Liver (tissue), 9 donors: ENCODE measurements around the gene RAB6D. TPM values are rescaled to one million over a fixed set of nuclear protein-coding genes. Genes with fewer than 3 reads are reported as not detected.

ENCODE experiments used
- DNase-seq: peaks from one replicate; pipeline ENCODE4 v3.0.0-alpha.2; 2017; ENCODE audit warnings: low spot score
- H3K27ac ChIP-seq, 2 donors: one replicate each; pipeline ENCODE4 v1.7.0; 2013; ENCODE audit warnings: inconsistent platforms in 2 of 2, low read length in 2 of 2, control low read depth in 1 of 2, low read depth in 1 of 2, mild to moderate bottlenecking in 1 of 2
- H3K27me3 ChIP-seq, 4 donors: one replicate each; pipeline versions ENCODE4 v1.6.1 to v1.7.0; 2013; ENCODE audit warnings: low read length in 3 of 4, inconsistent platforms in 1 of 4, mild to moderate bottlenecking in 1 of 4, moderate library complexity in 1 of 4; ENCODE audit not compliant: control insufficient read depth in 4 of 4, insufficient read depth in 4 of 4
- H3K36me3 ChIP-seq, 4 donors: one replicate each; pipeline versions ENCODE4 v1.6.1 to v1.7.0; 2013; ENCODE audit warnings: low read length in 3 of 4, mild to moderate bottlenecking in 3 of 4, low read depth in 1 of 4, moderate library complexity in 1 of 4; ENCODE audit not compliant: control insufficient read depth in 4 of 4, insufficient read depth in 3 of 4
- H3K4me1 ChIP-seq, 4 donors: one replicate each; pipeline versions ENCODE4 v1.6.1 to v1.7.0; 2013; ENCODE audit warnings: low read length in 3 of 4, mild to moderate bottlenecking in 3 of 4, moderate library complexity in 1 of 4; ENCODE audit not compliant: control insufficient read depth in 4 of 4, insufficient read depth in 4 of 4
- H3K4me3 ChIP-seq, 3 donors: one replicate each; pipeline versions ENCODE4 v1.6.1 to v1.7.0; 2013; ENCODE audit warnings: low read length in 3 of 3, control low read depth in 1 of 3, low read depth in 1 of 3, mild to moderate bottlenecking in 1 of 3
- H3K9ac ChIP-seq, 2 donors: one replicate each; pipeline ENCODE4 v1.7.0; 2013; ENCODE audit warnings: low read length in 2 of 2, mild to moderate bottlenecking in 2 of 2, moderate library complexity in 2 of 2, control low read depth in 1 of 2, low read depth in 1 of 2
- H3K9me3 ChIP-seq, 4 donors: one replicate each; pipeline versions ENCODE4 v1.6.1 to v1.7.0; 2013; ENCODE audit warnings: low read length in 3 of 4; ENCODE audit not compliant: control insufficient read depth in 4 of 4
- EGR1 ChIP-seq, 2 donors: IDR thresholded peaks; 2 replicates each; pipeline ENCODE4 v1.6.1; 2016 to 2018; ENCODE audit warnings: antibody characterized with exemption in 2 of 2, low read depth in 2 of 2
- FOXA1 ChIP-seq: IDR thresholded peaks from 2 replicates; pipeline ENCODE4 v1.6.1; 2016; ENCODE audit warnings: antibody characterized with exemption
- FOXA2 ChIP-seq: IDR thresholded peaks from 2 replicates; pipeline ENCODE4 v1.6.1; 2016; ENCODE audit warnings: antibody characterized with exemption
- GABPA ChIP-seq, 2 donors: IDR thresholded peaks in 1 of 2; conservative IDR thresholded peaks in 1 of 2; 2 replicates each; pipeline ENCODE4 v1.6.1; 2016; ENCODE audit warnings: antibody characterized with exemption in 2 of 2, mild to moderate bottlenecking in 1 of 2, moderate library complexity in 1 of 2
- HNF4A ChIP-seq, 2 donors: conservative IDR thresholded peaks; 2 replicates each; pipeline ENCODE4 v1.6.1; 2016; ENCODE audit warnings: antibody characterized with exemption in 2 of 2, mild to moderate bottlenecking in 2 of 2
- HNF4G ChIP-seq: IDR thresholded peaks from 2 replicates; pipeline ENCODE4 v1.6.1; 2016; ENCODE audit warnings: antibody characterized with exemption
- JUND ChIP-seq, 2 donors: IDR thresholded peaks; 2 replicates each; pipeline ENCODE4 v1.6.1; 2016; ENCODE audit warnings: antibody characterized with exemption in 2 of 2
- NR2F2 ChIP-seq: IDR thresholded peaks from 2 replicates; pipeline ENCODE4 v1.6.1; 2016; ENCODE audit warnings: antibody characterized with exemption
- RAD21 ChIP-seq, 2 donors: IDR thresholded peaks; 2 replicates each; pipeline ENCODE4 v1.6.1; 2016; ENCODE audit warnings: antibody characterized with exemption in 2 of 2, mild to moderate bottlenecking in 2 of 2
- RXRA ChIP-seq, 2 donors: IDR thresholded peaks; 2 replicates each; pipeline ENCODE4 v1.6.1; 2017 to 2018; ENCODE audit warnings: antibody characterized with exemption in 2 of 2, mild to moderate bottlenecking in 1 of 2
- SP1 ChIP-seq: IDR thresholded peaks from 2 replicates; pipeline ENCODE4 v1.6.1; 2018; ENCODE audit warnings: antibody characterized with exemption, mild to moderate bottlenecking
- TAF1 ChIP-seq: conservative IDR thresholded peaks from 2 replicates; pipeline ENCODE4 v1.6.1; 2016; ENCODE audit warnings: antibody characterized with exemption, mild to moderate bottlenecking
- YY1 ChIP-seq: IDR thresholded peaks from 2 replicates; pipeline ENCODE4 v1.6.1; 2016; ENCODE audit warnings: antibody characterized with exemption, mild to moderate bottlenecking
- polyA plus RNA-seq, 2 donors: library from polyadenylated mRNA; stranded (reverse) in 1 of 2; unstranded in 1 of 2; fragments of 200-250 nt in 1 of 2; fragments of >200 nt in 1 of 2; fragmentation: Nextera tagmentation in 1 of 2; extraction: Ambion mirVana in 1 of 2; gene quantifications; one replicate each; pipeline versions ENCODE4 v1.2.1 to v1.2.3, GENCODE V29; 2013 to 2015
- total RNA-seq, 2 donors: library from RNA; depleted of rRNA; stranded (reverse); fragments of >200 nt; gene quantifications; one replicate each; pipeline ENCODE4 v1.2.3, GENCODE V29; 2014
- TF ChIP-seq, protein P1 (sequence below): IDR thresholded peaks from 2 replicates; pipeline ENCODE4 v1.6.1; 2016; ENCODE audit warnings: antibody characterized with exemption
- TF ChIP-seq, protein P2 (sequence below): IDR thresholded peaks from 2 replicates; pipeline ENCODE4 v1.6.1; 2016; ENCODE audit warnings: antibody characterized with exemption
- TF ChIP-seq, protein P3 (sequence below): IDR thresholded peaks from 2 replicates; pipeline ENCODE4 v1.6.1; 2016; ENCODE audit warnings: antibody characterized with exemption, mild to moderate bottlenecking
- TF ChIP-seq, protein P4 (sequence below): fragments of 150-350 bp; IDR thresholded peaks from 2 replicates; pipeline ENCODE4 v1.5.1; 2017; ENCODE audit warnings: improper control_type of control experiment, low read depth, low read length; ENCODE audit not compliant: missing input control
- TF ChIP-seq, protein P5 (sequence below): IDR thresholded peaks from 2 replicates; pipeline ENCODE4 v1.6.1; 2016; ENCODE audit warnings: antibody characterized with exemption
- donor health status: healthy.
- donor health status: healthy.
- donor health status: healthy.
- donor health status: healthy.
- donor health status: healthy.

RAB6D gene
- total and polyA plus RNA-seq, 4 donors: 0.02 to 0.08 TPM; not detected in 2

DNA sequence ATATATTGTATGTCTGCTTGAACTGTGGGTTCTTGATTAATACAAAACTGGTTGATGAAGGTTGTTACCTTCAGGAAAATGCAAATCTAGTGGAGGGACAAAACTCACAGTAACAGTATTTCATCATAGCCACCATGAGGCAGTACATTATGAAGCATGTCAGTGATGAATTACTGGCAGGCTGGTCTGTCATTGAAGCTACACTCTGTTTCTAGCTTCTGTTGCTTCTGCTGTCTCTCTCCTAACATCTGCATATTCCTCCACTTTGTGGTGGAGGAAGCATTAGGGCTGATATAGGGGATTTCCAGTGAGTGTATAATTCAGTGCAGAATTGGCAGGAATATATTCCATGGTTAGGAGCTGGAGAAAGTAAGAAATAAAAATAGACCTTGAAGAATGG, 44.2 kb upstream of the RAB6D start:
- Histone ChIP-seq H3K27ac (no peak overlapping the region), H3K9ac (no peak overlapping the region), H3K36me3 (no peaks in the 10 kb centered on the region), H3K4me3 (no peak overlapping the region), H3K4me1 (peaks cover 0 to under 1% (median 0%) of the 10 kb centered on the region in 4 donors), H3K27me3 (peaks cover 0 to 14% (median 0%) of the 10 kb centered on the region in 4 donors), H3K9me3 (no peaks in the 10 kb centered on the region)
- no peak for DNase-seq
- TF ChIP-seq FOXA2: no peak
- TF ChIP-seq RAD21 (IDR thresholded peaks at IDR 0.05): no peak
- no peak for TF ChIP-seq HNF4G
- TF ChIP-seq JUND (IDR thresholded peaks at IDR 0.05): no peak
- no peak for TF ChIP-seq FOXA1
- TF ChIP-seq, protein P1, sequence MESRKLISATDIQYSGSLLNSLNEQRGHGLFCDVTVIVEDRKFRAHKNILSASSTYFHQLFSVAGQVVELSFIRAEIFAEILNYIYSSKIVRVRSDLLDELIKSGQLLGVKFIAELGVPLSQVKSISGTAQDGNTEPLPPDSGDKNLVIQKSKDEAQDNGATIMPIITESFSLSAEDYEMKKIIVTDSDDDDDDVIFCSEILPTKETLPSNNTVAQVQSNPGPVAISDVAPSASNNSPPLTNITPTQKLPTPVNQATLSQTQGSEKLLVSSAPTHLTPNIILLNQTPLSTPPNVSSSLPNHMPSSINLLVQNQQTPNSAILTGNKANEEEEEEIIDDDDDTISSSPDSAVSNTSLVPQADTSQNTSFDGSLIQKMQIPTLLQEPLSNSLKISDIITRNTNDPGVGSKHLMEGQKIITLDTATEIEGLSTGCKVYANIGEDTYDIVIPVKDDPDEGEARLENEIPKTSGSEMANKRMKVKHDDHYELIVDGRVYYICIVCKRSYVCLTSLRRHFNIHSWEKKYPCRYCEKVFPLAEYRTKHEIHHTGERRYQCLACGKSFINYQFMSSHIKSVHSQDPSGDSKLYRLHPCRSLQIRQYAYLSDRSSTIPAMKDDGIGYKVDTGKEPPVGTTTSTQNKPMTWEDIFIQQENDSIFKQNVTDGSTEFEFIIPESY: no peak
- TF ChIP-seq YY1: no peak
- TF ChIP-seq, protein P2, sequence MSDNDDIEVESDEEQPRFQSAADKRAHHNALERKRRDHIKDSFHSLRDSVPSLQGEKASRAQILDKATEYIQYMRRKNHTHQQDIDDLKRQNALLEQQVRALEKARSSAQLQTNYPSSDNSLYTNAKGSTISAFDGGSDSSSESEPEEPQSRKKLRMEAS: no peak
- TF ChIP-seq, protein P3, sequence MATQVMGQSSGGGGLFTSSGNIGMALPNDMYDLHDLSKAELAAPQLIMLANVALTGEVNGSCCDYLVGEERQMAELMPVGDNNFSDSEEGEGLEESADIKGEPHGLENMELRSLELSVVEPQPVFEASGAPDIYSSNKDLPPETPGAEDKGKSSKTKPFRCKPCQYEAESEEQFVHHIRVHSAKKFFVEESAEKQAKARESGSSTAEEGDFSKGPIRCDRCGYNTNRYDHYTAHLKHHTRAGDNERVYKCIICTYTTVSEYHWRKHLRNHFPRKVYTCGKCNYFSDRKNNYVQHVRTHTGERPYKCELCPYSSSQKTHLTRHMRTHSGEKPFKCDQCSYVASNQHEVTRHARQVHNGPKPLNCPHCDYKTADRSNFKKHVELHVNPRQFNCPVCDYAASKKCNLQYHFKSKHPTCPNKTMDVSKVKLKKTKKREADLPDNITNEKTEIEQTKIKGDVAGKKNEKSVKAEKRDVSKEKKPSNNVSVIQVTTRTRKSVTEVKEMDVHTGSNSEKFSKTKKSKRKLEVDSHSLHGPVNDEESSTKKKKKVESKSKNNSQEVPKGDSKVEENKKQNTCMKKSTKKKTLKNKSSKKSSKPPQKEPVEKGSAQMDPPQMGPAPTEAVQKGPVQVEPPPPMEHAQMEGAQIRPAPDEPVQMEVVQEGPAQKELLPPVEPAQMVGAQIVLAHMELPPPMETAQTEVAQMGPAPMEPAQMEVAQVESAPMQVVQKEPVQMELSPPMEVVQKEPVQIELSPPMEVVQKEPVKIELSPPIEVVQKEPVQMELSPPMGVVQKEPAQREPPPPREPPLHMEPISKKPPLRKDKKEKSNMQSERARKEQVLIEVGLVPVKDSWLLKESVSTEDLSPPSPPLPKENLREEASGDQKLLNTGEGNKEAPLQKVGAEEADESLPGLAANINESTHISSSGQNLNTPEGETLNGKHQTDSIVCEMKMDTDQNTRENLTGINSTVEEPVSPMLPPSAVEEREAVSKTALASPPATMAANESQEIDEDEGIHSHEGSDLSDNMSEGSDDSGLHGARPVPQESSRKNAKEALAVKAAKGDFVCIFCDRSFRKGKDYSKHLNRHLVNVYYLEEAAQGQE: no peak
- no peak for TF ChIP-seq RXRA (IDR thresholded peaks at IDR 0.05)
- TF ChIP-seq SP1: no peak
- TF ChIP-seq, protein P4, sequence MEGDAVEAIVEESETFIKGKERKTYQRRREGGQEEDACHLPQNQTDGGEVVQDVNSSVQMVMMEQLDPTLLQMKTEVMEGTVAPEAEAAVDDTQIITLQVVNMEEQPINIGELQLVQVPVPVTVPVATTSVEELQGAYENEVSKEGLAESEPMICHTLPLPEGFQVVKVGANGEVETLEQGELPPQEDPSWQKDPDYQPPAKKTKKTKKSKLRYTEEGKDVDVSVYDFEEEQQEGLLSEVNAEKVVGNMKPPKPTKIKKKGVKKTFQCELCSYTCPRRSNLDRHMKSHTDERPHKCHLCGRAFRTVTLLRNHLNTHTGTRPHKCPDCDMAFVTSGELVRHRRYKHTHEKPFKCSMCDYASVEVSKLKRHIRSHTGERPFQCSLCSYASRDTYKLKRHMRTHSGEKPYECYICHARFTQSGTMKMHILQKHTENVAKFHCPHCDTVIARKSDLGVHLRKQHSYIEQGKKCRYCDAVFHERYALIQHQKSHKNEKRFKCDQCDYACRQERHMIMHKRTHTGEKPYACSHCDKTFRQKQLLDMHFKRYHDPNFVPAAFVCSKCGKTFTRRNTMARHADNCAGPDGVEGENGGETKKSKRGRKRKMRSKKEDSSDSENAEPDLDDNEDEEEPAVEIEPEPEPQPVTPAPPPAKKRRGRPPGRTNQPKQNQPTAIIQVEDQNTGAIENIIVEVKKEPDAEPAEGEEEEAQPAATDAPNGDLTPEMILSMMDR: no peak
- TF ChIP-seq GABPA (IDR thresholded peaks at IDR 0.05 in 1 of 2, conservative IDR thresholded peaks at IDR 0.05 in 1 of 2): no peak
- TF ChIP-seq TAF1: no peak
- no peak for TF ChIP-seq NR2F2
- TF ChIP-seq HNF4A (conservative IDR thresholded peaks at IDR 0.05): no peak
- TF ChIP-seq, protein P5, sequence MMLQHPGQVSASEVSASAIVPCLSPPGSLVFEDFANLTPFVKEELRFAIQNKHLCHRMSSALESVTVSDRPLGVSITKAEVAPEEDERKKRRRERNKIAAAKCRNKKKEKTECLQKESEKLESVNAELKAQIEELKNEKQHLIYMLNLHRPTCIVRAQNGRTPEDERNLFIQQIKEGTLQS: no peak
- TF ChIP-seq EGR1 (IDR thresholded peaks at IDR 0.05; ENCODE audit: low read depth in 2 of 2): no peak
